NCI-H128 (cell line): Measurements from ENCODE around the gene NXPH3.

Experiments
- DNase-seq: peaks from one replicate; lab custom pipeline; 2025; ENCODE audit not compliant: unreplicated experiment; lab: John Stamatoyannopoulos, UW

NXPH3 gene

GRCh38 chr17:49574945-49575678 is 559 bp upstream of the NXPH3 start:
- no peak for DNase-seq

GRCh38 chr17:49576088-49576916 is 631 bp downstream of the NXPH3 start:
- DNase-seq = no peak

DNA sequence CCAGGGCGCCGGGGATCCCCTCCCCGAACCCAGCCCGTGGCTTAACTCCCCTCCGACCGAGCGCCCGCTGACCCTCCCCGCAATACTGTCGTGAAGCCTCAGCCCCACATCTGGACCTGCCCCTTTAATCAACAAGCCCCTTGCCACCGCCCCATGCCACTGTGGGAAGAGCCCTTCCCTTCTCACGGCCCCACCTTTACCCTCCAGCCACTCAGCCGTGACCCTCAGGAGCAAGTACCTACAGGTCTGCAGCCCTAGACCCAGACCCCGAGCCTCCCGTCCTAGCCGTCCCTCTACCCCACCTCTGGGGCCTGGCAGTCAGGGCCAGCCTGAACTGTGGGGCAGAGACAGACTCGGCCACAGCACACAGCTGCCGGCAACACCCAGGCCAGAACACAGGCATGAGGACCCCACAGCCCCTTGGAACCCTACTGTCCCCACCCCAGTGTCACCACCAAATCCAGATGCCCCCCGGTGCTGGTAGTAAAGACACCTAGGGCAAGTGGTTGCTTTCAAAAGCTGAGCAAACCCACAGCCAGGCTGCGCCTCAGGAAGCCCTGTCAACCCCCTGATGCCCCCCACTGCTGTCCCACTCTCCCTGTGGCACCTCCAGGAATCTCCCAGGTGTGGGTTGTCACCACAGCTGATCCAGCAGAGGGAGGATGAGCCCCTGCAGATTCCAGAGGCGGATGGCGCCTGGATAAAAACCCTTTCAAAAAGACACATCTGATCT is 1.4 kb downstream of the NXPH3 start:
- DNase-seq = no peak

DNA sequence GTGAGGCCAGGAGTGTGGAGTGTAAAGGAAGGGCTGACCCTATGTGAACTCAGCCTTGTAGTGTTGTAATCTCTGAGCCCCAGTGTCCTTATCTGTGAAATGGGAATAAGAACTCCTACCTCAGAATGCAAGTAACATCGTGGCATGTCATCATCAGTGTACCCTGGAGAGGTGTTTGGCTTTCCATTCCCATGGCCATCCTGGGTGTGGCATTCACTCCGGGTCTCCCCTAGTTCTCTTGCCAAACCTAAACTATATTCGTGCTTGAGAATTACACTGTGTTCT is 1.9 kb downstream of the NXPH3 start:
- DNase-seq = no peak

DNA sequence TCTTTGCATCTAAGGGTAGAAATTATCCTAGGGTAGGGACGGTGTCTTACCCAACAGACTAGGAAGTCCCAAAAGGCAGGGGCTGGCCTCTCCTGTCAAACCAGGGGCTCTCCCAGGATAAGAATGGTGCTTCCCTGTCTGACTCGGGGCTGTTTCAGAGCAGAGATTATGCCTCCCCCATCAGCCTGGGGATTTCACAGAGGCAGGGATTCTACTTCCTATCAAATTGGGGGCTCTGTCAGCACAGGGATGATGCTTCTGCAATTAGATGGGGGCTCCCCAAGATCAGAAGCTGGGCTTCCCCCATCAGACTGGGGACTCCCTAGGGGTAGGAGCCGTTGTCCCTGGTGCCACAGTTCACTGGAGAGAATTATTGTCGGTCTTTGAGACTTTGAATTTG is 2.3 kb downstream of the NXPH3 start:
- no peak for DNase-seq

DNA sequence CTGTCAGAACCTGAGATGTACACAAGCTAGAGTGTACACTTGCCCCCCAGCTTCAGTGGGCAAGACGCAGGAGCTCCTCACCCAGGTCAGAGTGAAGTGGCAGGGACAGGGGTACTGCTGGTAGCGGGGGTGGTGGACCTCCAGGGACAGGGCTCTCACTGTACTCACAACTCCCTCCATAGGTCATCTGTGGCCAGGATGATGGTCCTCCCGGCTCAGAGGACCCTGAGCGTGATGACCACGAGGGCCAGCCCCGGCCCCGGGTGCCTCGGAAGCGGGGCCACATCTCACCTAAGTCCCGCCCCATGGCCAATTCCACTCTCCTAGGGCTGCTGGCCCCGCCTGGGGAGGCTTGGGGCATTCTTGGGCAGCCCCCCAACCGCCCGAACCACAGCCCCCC is 2.7 kb downstream of the NXPH3 start:
- DNase-seq = no peak

- DNase-seq = no peak
Observed at GRCh38 chr17:49578952-49579500, 3.4 kb downstream of the NXPH3 start.

DNA sequence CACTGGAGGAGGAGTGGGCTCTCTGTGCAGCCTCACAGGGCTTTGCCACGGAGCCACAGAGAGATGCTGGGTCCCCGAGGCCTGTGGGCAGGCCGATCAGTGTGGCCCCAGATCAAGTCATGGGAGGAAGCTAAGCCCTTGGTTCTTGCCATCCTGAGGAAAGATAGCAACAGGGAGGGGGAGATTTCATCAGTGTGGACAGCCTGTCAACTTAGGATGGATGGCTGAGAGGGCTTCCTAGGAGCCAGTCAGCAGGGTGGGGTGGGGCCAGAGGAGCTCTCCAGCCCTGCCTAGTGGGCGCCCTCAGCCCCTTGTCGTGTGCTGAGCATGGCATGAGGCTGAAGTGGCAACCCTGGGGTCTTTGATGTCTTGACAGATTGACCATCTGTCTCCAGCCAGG is 3.9 kb downstream of the NXPH3 start:
- no peak for DNase-seq

DNA sequence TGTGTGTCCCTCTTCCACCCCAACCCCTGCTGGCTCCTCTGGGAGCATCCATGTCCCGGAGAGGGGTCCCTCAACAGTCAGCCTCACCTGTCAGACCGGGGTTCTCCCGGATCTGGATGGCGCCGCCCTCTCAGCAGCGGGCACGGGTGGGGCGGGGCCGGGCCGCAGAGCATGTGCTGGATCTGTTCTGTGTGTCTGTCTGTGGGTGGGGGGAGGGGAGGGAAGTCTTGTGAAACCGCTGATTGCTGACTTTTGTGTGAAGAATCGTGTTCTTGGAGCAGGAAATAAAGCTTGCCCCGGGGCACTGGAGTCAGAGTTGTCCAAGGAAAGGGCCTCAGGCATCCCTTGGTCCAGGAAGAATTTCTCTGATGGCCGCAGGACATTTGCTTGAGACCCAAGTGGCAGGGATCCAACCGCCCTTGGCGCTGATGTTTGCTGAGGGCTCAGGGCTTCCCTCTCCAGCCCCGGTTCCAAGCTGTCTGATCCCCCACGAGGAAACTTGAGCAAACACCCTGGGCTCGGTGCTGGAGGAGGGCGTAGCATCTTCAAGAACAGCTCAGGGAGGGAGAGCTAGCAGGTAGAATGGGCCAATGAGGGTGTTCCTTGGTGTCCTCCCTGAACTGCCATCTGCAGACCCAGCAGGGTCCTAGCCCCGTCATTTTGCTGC is 4.5 kb downstream of the NXPH3 start:
- no peak for DNase-seq

- DNase-seq = no peak
Observed at GRCh38 chr17:49580981-49581647, 5.4 kb downstream of the NXPH3 start.

DNA sequence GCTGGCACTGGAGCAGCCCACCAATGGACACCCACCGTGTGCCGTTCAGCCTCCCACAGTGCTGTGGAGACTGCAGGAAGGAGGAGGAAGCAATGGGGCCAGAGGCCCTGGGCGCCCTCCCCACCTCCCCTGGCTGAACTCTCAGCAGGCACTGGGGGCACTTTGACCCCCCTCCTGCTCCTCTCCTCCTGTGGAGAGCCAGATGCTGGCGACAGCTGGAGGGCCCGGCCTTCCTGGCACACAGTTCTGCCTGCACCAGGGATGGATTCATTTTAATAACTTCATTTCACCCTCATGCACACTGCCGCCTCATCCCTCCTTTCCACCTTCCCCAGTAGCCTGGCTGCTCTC is 6.0 kb downstream of the NXPH3 start:
- DNase-seq = no peak

GRCh38 chr17:49582055-49582722 is 6.5 kb downstream of the NXPH3 start:
- DNase-seq = no peak

GRCh38 chr17:49582789-49583188 is 7.1 kb downstream of the NXPH3 start:
- no peak for DNase-seq

DNA sequence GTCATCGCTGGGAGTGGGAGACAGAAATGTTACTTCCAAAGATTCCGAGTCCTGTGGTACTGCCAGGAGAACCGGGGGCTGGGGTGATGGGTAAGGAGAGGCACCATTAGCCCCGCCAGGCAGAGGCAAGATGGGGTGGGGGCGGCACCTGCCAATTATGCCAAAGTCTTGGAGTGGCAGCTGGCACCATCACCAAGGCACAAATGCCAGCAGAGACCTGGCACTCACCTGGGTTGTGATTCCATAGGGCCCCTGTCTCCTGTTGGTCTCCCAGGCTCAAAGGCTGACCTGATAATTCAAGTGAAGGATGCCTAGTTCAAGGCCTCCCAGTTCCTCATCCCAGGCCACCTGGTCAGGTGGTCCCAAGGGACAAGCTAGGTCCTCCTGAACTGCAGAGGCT is 7.6 kb downstream of the NXPH3 start:
- DNase-seq = no peak

DNA sequence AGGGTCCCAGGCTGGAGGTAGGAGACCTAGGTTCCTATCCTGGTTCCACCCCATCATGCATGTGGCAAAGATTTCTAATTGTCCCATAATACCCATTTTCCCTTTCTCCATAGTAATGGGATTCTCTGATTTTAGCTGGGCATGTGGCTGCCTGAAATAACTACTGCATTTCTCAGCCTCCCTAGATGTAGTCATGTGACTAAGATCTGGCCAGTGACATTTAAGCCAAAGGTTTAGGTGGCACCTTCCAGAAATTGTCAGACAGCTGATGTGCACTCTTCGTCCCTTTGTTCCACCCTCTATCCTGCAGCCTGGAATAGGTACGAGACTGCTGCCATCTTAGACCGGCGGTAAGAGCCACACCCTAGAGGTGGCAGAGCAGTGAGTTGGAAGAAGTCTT is 8.2 kb downstream of the NXPH3 start:
- no peak for DNase-seq

DNA sequence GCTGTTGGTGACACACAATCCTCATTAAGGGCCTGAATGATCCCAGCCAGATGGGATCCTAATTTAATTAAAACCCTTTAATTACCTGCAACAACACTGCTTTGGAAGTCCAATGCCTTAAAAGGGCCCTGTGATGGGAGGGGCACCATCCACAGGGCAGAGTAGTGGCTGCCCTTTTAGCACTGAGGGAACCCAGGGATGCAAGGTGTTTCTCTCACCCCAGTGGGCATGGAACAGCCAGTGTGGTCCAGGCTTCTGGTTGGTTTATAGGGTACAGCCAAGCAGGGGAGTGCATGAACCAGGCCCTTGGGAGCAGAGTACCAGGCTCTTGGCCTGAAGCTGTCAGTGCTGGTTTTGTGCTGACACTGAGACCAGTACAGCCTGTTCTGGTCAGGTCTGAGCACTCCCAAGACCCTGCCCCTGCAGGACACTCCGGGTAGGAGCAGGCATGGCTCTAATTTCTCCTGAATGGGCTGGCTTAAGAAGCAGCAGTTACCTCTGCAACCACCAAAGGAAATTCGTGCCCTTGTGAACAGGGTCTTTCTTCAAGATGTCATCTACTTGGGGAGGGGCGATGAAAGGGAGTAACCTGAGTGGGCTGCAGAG is 9.9 kb downstream of the NXPH3 start:
- no peak for DNase-seq

DNA sequence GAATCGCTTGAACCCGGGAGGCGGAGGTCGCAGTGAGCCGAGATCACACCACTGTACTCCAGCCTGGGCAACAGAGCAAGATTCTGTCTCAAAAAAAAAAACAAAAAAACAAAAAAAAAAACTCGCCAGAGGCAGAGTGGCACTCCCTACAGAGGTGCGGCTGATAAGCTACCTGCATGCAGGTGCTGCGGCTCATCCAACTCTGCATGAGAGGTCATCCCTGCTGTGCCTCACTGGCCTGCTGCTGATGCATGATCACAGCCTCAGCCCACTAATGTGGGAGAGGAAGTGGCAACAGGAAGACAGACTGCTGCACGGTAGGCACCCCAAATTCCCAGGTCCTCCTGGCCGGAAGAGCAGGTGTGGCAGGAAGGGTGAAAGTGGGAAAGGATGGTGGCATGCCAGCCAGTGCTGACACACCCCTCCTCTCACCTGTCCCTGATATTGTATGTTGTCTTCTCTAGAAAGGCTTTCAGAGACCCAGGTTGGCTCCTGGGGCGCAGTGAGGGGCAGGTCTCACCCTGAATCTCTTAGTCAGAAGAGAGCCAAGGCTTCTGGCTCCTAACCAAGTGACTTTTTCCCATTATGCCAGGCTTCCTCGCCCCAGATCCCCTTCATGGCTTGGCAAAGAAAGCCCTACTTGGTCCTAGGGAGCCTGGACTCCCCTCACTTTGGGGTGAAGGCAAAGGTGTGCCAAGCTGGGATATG is 11.8 kb downstream of the NXPH3 start:
- DNase-seq = no peak

DNA sequence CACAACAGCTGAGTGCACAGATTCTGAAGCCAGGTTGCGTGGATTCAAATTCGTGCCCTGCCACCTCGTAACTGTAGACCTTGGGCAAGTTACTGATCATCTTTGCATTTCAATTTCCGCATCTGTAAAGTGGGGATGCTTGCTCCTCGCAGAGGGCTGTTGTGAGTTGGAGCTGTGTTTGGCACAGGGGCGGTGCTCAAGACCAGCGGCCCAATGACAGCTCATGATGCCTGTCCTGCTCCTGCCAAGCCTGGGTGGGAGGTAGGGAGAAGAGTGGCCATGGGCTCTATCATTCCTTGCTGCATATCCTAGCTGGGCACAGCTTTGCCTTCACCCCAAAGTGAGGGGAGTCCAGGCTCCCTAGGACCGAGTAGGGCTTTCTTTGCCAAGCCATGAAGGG is 12.6 kb downstream of the NXPH3 start:
- DNase-seq = no peak
